GM19193 (cell line): Measurements from ENCODE around the gene DNAAF9.

Experiments
- POLR2A ChIP-seq: IDR thresholded peaks from 4 replicates; pipeline ENCODE4 v1.6.1; 2011; ENCODE audit not compliant: insufficient read depth, insufficient read length; ENCODE audit errors: extremely low read depth

The DNAAF9 gene

GRCh38 chr20:3420211-3420707 is 12.8 kb upstream of the DNAAF9 start:
- no peak for TF ChIP-seq POLR2A

DNA sequence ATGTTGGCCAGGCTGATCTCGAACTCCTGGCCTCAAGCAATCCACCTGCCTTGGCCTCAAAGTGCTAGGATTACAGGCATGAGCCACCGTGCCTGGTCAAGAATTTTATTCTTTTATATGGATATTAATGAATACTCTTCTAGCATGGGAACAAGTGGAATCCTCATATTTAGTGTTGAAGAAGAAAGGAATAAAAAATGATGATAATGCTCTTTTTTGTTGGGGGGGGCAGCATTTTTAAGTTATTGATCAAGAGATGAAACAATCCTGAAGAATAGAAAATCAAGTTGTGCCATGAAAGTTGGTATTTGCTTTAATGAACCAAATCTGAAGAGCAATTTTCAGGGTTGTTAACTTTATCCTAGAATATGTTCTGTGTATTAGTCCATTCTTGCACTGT is 6.7 kb upstream of the DNAAF9 start:
- no peak for TF ChIP-seq POLR2A

DNA sequence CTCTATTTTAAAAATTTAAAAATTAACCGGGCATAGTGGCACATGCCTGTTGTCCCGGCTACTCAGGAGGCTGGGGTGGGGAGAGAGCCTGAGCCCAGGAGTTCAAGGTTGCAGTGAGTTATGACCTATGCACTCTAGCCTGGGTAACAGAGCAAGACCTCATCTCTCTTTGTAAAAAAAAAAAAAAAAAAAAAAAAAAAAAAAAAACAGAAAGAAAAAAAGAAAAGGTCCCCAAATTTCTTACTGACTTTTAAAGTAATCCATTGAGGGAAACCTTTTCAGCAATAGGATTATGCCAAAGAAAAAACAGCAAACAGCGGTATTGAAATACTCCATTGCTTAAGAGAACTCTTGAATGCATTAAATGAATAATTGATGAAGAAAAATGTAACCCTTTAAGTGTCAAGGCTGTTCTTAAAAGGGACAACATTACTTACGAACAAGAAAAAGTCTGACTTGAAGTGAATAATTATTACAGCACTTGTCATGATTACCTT is 6.0 kb upstream of the DNAAF9 start:
- no peak for TF ChIP-seq POLR2A

GRCh38 chr20:3412600-3413392 is 5.3 kb upstream of the DNAAF9 start:
- TF ChIP-seq POLR2A, result no peak

DNA sequence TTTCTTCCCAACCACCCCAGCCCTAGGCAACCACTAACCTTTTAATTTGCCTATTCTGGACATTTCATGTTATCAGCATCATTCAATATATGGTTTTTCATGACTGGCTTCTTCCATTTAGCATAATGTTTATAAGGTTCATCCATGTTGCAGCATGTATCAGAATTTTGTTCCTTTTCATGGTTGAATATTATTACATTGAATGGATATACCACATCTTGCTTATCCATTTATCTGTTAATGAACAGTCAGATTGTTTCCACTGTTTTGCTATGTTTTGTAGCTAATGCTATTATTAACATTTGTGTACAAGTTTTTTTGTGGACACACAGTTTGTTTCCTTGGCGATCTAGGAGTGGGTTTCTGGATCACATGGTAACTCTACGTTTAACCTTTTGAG is 3.0 kb upstream of the DNAAF9 start:
- TF ChIP-seq POLR2A, result no peak

DNA sequence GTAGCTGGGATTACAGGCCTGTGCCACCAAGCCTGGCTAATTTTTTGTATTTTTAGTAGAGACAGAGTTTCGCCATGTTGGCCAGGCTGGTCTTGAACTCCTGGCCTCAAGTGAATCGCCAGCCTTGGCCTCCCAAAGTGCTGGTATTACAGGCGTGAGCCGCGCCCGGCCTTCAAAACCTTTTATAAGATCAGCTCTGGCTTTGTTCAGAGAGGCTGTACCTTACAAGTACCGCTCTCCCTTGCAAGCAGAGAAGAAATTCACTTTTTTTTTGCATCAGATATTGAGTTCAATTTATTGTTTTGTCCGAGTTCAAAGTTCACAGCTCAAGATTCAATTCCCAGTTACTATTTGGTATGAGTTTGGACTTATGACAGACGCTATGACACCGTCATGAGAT is 1.9 kb upstream of the DNAAF9 start:
- no peak for TF ChIP-seq POLR2A

DNA sequence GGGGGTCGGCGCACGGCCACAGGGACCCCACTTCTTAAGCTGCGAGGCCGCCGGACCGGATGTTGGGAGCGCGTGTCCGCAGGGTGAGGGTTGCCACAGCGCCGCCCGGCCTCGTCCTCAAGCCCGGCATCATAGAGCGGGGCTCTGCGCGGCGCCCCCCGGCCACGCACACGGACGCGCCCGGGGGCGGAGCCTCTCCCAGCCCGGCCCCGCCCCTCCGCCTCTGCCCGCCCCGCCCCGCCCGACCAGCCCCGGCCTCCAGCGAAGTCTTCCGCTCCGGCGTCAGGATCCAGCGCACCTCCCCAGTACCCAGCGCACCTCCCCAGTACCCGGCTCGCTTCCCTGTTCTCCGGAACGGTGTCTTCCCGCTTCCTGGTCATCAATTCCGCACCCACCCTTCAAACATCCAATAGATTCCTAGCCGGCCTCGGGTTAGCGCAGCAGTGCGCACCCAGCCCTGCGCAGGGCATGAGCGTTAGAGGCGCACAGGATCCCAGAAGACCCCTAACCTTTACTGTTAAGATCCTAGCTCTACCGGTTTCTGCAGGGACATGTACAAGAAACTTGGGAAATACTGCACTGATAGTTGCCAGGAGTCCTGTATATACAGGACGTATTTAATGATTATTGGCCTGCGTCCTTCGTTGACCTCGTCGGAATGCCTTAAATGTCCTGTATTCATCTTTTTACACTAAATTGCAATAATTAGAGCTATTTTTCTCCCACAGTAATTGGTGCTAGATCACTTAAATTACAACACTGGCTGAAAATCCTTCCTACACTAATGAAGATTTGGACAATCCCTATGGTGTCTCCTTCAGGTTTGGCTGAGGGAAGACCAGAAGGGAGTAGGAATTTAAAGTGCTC is 535 bp upstream of the DNAAF9 start:
- no peak for TF ChIP-seq POLR2A

DNA sequence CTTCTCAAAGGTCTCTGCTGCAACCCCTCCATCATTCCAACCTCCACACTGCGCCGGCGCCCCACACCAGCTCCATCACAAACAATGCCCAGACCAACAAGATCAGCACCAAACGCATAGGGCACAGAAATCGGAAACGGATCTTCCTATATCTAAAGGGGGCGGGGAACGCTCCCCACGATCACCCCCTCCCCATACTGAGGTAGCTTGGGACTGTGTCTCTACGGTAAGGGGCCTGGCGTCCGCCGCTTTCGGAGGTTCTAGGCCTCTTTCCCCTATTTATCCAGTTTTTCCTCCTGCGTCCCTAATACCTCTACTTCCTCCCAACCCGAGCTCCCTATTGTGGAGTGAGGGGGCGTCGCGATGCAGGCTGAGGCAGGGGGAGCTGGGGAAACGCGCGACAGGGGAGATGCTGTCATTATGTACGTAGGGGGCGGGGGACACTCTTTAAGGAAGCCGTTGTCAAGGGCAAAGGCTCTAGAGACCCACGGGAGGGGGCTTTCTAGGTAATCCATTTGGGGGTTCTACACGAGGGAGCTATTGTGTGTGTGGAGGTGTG is 909 bp downstream of the DNAAF9 start:
- no peak for TF ChIP-seq POLR2A

DNA sequence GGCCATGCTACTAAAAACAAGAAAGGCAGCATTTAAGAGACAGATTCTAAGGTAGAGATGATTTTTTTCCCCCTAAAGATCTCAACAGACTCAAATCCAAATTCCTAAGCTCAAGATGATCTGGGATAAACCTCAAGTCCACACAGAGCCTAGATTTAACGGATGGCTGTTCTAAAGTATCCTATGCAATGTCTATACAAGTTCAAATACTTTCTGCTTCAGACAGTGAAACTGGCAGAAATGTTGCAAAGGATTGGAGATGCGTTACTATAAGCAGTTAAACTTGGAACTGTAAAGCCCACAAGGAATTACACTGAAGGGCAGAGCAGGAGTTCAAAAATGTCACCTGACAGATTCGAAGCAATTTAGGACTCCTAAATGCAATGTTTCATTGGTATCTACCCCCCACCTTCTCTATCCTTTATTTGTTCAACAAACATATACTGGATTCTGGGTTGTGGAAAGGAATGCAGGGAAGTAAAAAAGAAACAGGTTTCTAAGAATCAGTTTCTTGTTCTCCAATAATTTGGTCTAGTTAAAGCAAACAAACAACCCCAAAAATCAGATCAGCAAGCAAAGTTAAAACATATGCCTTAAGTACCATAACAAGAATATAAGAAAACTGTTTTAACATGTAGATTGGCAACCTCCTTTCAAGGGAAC is 1.6 kb downstream of the DNAAF9 start:
- no peak for TF ChIP-seq POLR2A

GRCh38 chr20:3405139-3405538 is 2.3 kb downstream of the DNAAF9 start:
- TF ChIP-seq POLR2A, result no peak

GRCh38 chr20:3404402-3404801 is 3.1 kb downstream of the DNAAF9 start:
- TF ChIP-seq POLR2A, result no peak

DNA sequence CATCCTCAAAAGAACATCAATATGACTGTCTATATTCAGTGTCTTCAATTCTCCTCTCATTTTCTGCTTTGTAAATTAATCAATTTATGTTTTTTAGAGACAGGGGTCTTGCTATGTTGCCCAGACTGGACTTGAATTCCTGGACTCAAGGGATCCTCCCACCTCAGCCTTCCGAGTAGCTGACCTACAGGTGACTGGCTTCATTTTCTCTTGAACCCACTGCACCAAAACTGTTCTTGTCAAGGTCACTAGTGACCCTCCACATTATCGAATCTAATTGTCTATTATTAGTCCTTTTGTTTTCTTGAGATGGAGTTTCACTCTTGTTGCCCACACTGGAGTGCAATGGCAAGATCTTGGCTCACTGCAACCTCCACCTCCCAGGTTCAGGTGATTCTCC is 3.7 kb downstream of the DNAAF9 start:
- TF ChIP-seq POLR2A, result no peak

GRCh38 chr20:3402453-3402852 is 5.0 kb downstream of the DNAAF9 start:
- TF ChIP-seq POLR2A, result no peak

DNA sequence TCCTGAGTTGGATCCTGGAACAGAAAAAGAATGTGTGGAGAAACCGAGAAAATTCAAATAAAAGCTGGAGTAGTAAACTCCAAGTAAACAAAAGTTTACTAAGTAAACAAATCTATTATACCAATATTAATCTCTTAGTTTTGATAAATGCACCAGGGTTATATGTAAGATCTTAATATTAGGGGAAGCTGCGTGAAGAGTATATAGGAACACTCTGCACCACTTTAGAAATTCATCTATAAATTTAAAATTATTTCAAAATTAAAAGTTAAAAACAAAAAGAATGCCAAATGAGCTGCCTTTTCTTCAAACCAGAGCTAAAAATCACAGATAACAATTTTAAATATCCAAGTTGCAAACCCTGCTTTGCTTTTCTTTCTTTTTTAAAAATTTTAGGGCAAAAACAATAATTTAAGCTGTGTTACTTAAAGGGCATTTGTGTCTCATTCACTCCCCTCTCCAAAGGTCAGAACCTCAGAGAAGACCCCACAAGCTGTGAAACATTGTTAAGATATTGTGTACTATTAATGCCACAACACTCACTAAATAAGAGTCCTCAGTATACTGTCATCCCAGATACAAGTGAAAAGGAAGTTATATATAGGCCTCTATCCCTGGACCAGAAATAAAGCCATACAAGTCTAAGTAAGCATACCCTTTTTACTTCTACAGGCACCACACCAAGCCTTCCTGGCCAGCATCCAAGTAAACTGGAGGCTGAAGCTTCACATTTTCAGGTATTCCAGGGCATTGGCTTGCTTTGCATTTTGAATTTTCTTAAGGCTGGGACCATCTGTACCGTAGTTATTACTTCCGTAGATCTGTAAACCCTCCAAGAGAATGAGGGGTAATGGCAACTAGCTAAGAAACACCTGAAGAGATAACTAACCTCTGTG is 7.0 kb downstream of the DNAAF9 start:
- TF ChIP-seq POLR2A, result no peak
